ENCODE measurements around the gene COL5A1.

Gene COL5A1

GRCh38 chr9:134759913-134760312, 118.3 kb downstream of the COL5A1 start:
- no peak for DNase-seq

GRCh38 chr9:134760750-134761420, 119.3 kb downstream of the COL5A1 start:
- no peak for DNase-seq

- no peak for DNase-seq
Observed at GRCh38 chr9:134764473-134765269, 123.1 kb downstream of the COL5A1 start.

GRCh38 chr9:134765785-134766184, 124.2 kb downstream of the COL5A1 start:
- no peak for DNase-seq

GRCh38 chr9:134766587-134766986, 125.0 kb downstream of the COL5A1 start:
- no peak for DNase-seq

GRCh38 chr9:134768332-134768708, 126.7 kb downstream of the COL5A1 start:
- DNase-seq: no peak

DNA sequence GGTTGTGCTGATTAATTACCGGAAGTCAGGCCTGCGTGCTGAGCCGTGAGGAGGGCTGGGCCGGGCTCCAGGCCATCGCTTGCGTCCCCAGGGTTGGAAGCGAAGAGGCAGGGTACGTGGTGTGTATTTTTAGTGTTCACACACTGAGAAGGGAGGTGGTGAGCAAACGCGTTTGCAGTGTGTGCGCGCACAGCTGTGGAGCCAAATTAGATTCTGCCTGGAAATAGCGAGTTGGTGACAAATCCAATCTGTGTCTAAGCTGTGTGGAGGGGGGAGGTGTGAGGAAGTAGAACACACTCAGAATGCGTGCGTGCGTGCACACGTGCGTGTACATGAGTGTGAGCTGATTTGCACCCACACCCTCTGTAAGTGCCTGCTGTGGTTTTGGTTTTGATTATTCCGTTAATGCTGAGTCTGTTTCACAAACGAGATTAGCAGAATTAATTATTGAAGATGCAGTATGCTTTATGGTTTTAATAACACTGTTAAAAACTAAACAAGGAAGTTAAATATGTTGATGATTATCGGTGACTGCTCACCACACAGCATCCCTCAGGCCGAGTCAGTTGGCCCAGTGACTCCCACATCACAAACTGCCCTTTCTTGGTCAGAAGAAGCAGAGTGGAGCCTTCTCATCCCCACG, 127.2 kb downstream of the COL5A1 start:
- peak in 2 of 51 donors; percentile 10 to 53 for DNase-seq

GRCh38 chr9:134770972-134771971, 129.7 kb downstream of the COL5A1 start:
- no peak for DNase-seq

- DNase-seq: no peak
Observed at GRCh38 chr9:134772331-134772730, 130.7 kb downstream of the COL5A1 start.

GRCh38 chr9:134773842-134774241, 132.2 kb downstream of the COL5A1 start:
- no peak for DNase-seq

DNA sequence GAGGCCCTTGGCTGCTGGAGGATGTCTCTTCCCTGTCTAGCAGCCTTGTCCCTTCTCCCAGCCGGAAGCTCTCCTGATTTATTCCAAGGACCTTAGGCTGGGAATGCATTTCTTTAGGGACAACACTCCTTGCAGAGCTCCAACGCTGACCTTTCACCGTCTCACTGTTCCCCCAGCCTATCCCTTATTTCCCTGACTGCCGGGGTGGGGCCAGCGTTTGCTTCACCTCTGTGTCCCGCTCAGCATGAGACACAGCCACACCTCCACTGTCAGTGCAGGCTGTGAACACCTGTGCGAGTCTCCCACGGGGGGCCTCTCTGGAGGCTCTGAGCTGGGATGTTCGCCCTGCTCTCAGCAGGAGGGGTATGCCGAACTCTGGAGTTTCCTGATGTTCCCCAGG, 132.8 kb downstream of the COL5A1 start:
- no peak for DNase-seq

GRCh38 chr9:134775081-134775951, 133.7 kb downstream of the COL5A1 start:
- DNase-seq: no peak

DNA sequence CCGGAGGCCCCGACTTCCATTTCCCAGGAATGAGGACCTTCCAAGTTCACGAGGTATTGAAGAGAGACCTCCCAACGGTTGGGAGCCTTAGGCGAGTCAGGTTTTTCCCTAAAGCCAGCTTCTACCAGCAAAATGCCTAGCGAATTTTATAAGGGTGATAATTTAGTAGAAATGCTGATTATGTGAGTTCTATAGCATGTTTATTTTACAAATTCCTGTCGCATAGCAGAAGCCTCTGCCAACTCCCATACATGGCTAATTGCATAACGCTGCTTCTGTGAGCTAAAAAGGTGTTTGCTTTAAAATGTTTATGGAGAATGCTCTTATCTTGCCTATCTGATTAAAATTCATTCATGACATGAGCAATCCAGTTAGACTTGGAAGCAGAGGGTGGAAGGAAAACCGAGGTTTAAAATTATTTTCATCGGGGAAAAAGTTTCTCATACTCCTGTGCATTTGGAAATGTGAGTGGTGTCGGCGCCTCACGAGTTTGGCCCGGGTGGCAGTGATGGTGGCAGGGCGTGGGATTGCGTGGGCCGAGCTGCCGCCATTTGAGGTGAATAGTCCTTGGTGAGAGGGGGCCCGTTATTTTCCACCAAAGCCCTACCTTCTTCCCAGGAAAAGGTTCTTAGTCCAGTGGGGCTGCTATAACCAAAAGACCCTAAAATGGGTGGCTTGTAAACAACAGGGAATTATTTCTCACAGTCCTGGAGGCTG, 134.6 kb downstream of the COL5A1 start:
- DNase-seq: peak in 1 of 51 donors; percentile 16

DNA sequence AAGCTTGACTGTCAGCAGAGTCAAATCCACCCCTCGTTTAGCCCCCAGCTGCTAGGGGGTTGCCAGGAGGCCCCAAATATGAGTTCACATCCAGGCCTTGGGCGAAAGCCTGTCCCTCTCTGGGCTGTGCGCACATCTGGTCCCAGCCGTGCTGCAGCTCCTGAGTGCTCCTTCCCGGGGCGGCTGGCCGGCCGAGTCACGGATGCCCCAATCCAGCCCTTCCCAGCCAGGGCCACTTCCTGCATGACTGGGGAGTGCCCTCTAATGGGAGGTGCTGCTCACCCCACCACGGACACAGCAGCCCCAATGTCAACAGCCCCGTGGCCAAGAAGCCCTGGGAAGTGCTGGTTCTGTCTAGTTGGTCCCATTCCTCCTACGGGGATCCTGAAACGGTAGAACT, 135.6 kb downstream of the COL5A1 start:
- no peak for DNase-seq

GRCh38 chr9:134778156-134778555, 136.6 kb downstream of the COL5A1 start:
- peak in 1 of 51 donors; percentile 44 for DNase-seq

DNA sequence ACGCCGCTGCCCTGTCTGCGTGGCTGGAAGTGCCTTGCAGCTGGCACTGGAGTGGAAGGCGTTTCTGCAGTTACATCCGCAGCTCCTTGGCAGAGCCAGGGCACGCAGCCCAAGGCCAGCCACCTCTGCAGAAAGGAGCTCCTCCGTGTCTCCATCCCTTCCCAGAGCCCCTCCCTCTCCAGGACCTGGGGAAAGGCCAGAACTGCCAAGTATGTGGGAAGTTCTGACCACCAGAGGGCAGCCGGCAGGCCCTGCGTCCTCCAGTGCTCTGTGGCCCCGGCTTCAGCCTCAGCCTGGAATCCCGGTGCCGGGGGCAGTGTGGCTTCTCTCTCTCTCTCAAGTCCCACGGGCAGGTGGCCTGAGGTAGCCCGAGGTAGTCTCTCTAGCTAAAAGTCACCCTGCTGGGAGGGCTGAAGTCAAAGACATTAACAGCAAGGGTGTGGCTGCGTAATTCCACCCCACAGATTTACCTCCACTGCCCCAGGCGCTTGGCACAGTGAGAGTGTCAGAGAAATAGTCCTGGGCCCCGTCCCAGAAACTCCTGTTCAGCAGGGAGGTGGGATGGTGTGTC, 137.3 kb downstream of the COL5A1 start:
- DNase-seq: peak in 33 of 51 donors; percentile 4 to 66 (median 31)

- no peak for DNase-seq
Observed at GRCh38 chr9:134779640-134780039, 138.0 kb downstream of the COL5A1 start.

- DNase-seq: peak in 1 of 51 donors; percentile 3
Observed at GRCh38 chr9:134781591-134782302, 140.1 kb downstream of the COL5A1 start.
